BJ (cell line): Measurements from ENCODE around the gene FRMD4A. TPM values are rescaled to one million over a fixed set of nuclear protein-coding genes. Genes with fewer than 3 reads are reported as not detected.

Experiments
- CTCF ChIA-PET: fragments of 350-600 bp; formaldehyde crosslinking; extraction: SDS; loops from one replicate; lab custom pipeline; 2021; ENCODE audit warnings: antibody characterized with exemption, inconsistent platforms; lab: Yijun Ruan, JAX
- POLR2A ChIA-PET: fragments of 300-600 bp; sonication (Branson Sonifier 250); formaldehyde crosslinking; extraction: SDS; loops from one replicate; lab custom pipeline; 2021; ENCODE audit warnings: antibody characterized with exemption; lab: Charles Lee
- DNase-seq: peaks from one replicate; pipeline ENCODE4 v3.0.0-alpha.2; 2011; ENCODE audit warnings: low read depth
- H3K27me3 ChIP-seq: 2 replicates; pipeline ENCODE4 v1.6.0; 2011; ENCODE audit warnings: low read length; ENCODE audit not compliant: control insufficient read depth, insufficient read depth
- H3K36me3 ChIP-seq: 2 replicates; pipeline ENCODE4 v1.5.1; 2011; ENCODE audit warnings: low read length; ENCODE audit not compliant: control insufficient read depth, insufficient read depth
- H3K4me3 ChIP-seq: 2 replicates; pipeline ENCODE4 v1.5.1; 2011; ENCODE audit warnings: low read depth, mild to moderate bottlenecking, control low read depth, low read length
- CTCF ChIP-seq: IDR thresholded peaks from 2 replicates; pipeline ENCODE4 v1.5.1; 2011; ENCODE audit warnings: low read depth, mild to moderate bottlenecking, control low read depth, inconsistent platforms, low read length, moderate library complexity; ENCODE audit not compliant: insufficient read depth
- polyA plus RNA-seq: library from polyadenylated mRNA; depleted of rRNA; stranded (reverse); fragments of >200 nt; gene quantifications from 2 replicates; pipeline ENCODE4 v1.2.3, GENCODE V29; 2011

FRMD4A gene
- polyA plus RNA-seq, 1 experiment = 31.6 TPM

GRCh38 chr10:14179251-14179650 lies 151.5 kb downstream of the FRMD4A start:
- no peak for DNase-seq
- TF ChIP-seq CTCF = no peak
- H3K4me3 ChIP-seq = no peak overlapping the region
- POLR2A ChIA-PET = no interaction called here
- H3K27me3 ChIP-seq = peaks cover 22% of the 10 kb centered on the region
- CTCF ChIA-PET = no interaction called here
- H3K36me3 ChIP-seq = no peaks in the 10 kb centered on the region

- ChIA-PET POLR2A (no interaction called here), CTCF (interaction anchor here (1.2 to 2.0 kb wide), 2 partner anchors 9 to 22 kb away, joined by 4 to 12 read pairs; no protein-coding TSS in a partner anchor)
- TF ChIP-seq CTCF = no peak
- no peaks in the 10 kb centered on the region for H3K36me3 ChIP-seq
- H3K27me3 ChIP-seq = peaks cover 25% of the 10 kb centered on the region
- no peak for DNase-seq
- peak overlapping the region; percentile 39 for H3K4me3 ChIP-seq
Observed at GRCh38 chr10:14173706-14174594, 156.8 kb downstream of the FRMD4A start.

- POLR2A ChIA-PET = no interaction called here
Observed at GRCh38 chr10:14173391-14173705, 157.4 kb downstream of the FRMD4A start.

GRCh38 chr10:14172336-14172950 lies 158.3 kb downstream of the FRMD4A start:
- no peak for DNase-seq
- Histone ChIP-seq H3K36me3 (no peaks in the 10 kb centered on the region), H3K4me3 (no peak overlapping the region), H3K27me3 (peaks cover 24% of the 10 kb centered on the region)
- TF ChIP-seq CTCF = no peak
- ChIA-PET POLR2A (no interaction called here), CTCF (interaction anchor here (0.6 kb wide), 1 partner anchor 77 kb away, joined by 3 read pairs; no protein-coding TSS in a partner anchor)

More at GRCh38 chr10:14173391-14173705, 157.4 kb downstream of the FRMD4A start:
- CTCF ChIA-PET = interaction anchor here (1.2 to 2.0 kb wide), 2 partner anchors 9 to 23 kb away, joined by 4 to 12 read pairs; no protein-coding TSS in a partner anchor
- TF ChIP-seq CTCF = no peak
- Histone ChIP-seq H3K36me3 (no peaks in the 10 kb centered on the region), H3K27me3 (peaks cover 24% of the 10 kb centered on the region), H3K4me3 (peak overlapping the region; percentile 39)
- no peak for DNase-seq

- H3K27me3 ChIP-seq = peaks cover 24% of the 10 kb centered on the region
- ChIA-PET CTCF (no interaction called here), POLR2A (no interaction called here)
Observed at GRCh38 chr10:14171336-14171735, 159.4 kb downstream of the FRMD4A start.

More at GRCh38 chr10:14171336-14171735, 159.4 kb downstream of the FRMD4A start:
- H3K36me3 ChIP-seq = no peaks in the 10 kb centered on the region
- no peak overlapping the region for H3K4me3 ChIP-seq
- TF ChIP-seq CTCF = no peak
- no peak for DNase-seq
